HG03521 (cell line): Measurements from ENCODE around the gene PARP11.

Experiments used
- ATAC-seq: cut with Tn5 transposase; IDR thresholded peaks from one replicate; pipeline ENCODE4 v1.9.1; 2021; ENCODE audit warnings: mild to moderate bottlenecking, moderate library complexity; ENCODE audit not compliant: unreplicated experiment

PARP11 gene

GRCh38 chr12:3828888-3829287 lies 44.3 kb downstream of the PARP11 start:
- no peak for ATAC-seq

- ATAC-seq: no peak
Observed at GRCh38 chr12:3827301-3828000, 45.7 kb downstream of the PARP11 start.

- ATAC-seq: no peak
Observed at GRCh38 chr12:3821441-3821840, 51.8 kb downstream of the PARP11 start.

DNA sequence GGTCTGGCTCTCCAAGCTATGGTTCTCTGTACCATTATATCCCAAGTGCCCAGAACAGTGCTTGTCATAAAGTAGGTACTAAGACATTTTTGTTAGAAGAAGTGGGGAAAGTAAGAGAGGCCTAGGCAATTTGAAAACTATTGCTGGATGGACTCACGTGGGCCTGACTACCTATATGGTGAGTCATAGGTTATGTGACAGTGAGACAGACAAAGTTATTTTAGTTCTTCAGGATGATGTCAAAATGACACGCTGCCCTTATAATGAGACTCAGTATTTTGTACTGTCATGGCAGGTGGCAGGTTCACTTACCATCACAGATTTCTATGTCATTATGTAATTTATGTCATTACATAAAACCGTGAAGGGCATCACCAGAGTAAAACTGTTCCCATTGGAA lies 53.1 kb downstream of the PARP11 start:
- no peak for ATAC-seq

GRCh38 chr12:3816266-3816665 lies 56.9 kb downstream of the PARP11 start:
- ATAC-seq: no peak

- no peak for ATAC-seq
Observed at GRCh38 chr12:3815094-3815766, 58.0 kb downstream of the PARP11 start.

- no peak for ATAC-seq
Observed at GRCh38 chr12:3810540-3810939, 62.7 kb downstream of the PARP11 start.

GRCh38 chr12:3810016-3810370 lies 63.2 kb downstream of the PARP11 start:
- no peak for ATAC-seq

DNA sequence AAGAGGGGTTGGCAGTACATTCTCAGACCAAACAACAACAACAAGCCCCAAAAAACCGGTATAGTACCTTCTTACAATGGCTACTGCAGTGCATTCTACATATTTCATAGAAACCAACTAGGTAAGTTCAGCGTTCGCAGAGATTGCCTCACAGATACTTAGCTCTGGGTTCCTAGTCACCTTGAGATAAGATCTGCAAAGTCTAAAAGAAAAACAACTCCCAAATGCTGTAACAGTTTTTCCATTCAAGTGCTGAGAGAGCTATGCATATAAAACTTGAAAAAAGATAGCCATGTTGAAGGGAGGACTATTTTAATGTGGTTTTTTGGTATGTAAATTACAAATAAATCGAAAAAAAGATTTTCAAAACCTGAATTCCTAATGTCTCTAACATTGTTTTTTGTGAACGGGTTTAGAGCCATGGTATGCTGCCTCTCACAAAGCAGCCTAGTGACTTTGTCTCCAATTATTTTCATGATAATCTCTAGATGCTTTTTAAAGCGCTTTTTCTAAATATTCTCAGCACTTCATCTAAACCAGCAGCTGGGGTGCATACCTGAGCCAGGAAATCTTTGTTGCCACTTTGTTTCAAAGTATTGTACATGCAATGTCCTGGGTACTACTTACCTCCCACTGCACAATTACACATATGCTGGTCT lies 63.7 kb downstream of the PARP11 start:
- ATAC-seq: no peak

- no peak for ATAC-seq
Observed at GRCh38 chr12:3805077-3805476, 68.1 kb downstream of the PARP11 start.

- ATAC-seq: no peak
Observed at GRCh38 chr12:3803865-3804472, 69.2 kb downstream of the PARP11 start.

- no peak for ATAC-seq
Observed at GRCh38 chr12:3802721-3803120, 70.5 kb downstream of the PARP11 start.

- ATAC-seq: no peak
Observed at GRCh38 chr12:3797531-3798048, 75.6 kb downstream of the PARP11 start.

DNA sequence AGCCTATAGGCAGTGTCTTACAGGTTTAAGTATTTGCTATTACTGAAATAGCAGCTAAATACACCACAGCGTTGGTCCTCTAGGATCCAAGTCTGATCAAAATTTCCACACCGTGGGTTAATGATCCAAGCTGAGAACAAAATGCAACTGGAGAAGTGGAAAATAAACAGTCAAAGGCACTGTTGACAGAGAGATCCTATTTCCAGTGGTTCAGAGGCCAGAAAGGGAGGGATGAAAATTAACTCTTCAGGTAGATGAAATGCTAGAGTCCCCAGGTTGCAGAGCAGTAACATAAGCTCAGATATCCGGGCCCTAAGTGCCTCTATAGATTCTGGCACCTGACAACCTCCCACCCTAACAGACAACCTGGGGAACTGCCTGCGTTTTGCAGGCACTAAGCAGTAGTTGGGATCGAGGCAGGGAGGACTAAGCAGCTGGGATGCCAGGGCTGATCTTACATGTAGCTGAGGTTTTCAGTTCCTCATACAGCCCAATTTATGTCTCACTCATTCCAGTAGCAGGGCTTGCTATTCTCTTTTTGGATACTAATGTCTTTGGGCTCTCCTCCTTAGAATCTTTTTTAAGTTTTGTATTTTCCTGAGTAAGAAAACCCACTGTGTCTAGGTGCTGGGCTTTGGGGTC lies 77.6 kb downstream of the PARP11 start:
- ATAC-seq: no peak

DNA sequence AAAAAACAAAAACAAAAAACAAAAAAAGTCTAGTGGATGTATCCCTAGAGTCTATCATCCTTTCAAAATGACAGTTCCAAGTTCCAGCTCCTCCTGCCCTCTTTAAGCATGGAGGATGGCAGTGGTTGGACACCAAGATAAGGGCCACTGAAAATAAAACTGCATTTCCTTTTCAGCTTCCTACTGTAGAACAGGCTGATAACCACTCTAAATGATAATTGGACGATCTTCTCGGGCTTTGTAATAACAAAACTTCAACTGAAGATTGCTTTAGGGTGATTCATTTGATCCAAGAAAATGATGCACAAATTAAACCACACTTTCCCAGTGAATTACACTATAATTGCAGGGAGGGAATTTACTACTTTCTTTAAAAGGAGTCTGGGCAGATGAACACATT lies 78.1 kb downstream of the PARP11 start:
- no peak for ATAC-seq

DNA sequence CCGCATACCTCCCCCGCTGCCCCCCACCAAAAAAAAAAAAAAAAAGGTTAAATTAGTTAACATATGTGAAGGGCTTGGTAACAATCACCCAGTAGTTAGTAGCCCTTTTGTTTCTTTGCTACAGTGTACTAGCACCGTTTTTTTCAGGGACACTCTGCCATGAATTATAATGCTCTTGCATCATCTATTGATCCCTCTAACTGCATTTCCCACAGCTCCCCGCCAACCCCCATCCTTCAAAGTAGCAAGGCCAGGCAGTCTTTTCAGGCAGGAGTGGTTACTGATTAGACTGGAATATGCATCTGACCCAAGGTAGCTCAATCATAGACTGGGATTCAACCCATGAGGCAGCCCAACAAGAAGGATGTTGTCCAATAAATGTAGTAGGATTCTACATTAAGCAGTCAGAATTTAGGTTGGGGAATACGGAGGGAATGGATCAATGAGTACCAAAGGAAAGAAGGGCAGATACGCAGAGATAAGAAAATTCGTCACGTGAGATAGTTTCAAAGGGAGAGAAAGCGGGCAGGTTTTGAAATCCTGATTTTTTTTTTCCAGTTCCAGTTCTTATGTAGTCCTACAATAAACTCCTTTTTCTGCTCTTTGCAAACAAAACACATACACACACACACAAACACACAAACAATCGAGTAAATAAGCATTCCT lies 80.4 kb downstream of the PARP11 start:
- no peak for ATAC-seq

- no peak for ATAC-seq
Observed at GRCh38 chr12:3791256-3791874, 81.8 kb downstream of the PARP11 start.

- ATAC-seq: no peak
Observed at GRCh38 chr12:3790642-3791041, 82.6 kb downstream of the PARP11 start.

- ATAC-seq: no peak
Observed at GRCh38 chr12:3789838-3790237, 83.4 kb downstream of the PARP11 start.

DNA sequence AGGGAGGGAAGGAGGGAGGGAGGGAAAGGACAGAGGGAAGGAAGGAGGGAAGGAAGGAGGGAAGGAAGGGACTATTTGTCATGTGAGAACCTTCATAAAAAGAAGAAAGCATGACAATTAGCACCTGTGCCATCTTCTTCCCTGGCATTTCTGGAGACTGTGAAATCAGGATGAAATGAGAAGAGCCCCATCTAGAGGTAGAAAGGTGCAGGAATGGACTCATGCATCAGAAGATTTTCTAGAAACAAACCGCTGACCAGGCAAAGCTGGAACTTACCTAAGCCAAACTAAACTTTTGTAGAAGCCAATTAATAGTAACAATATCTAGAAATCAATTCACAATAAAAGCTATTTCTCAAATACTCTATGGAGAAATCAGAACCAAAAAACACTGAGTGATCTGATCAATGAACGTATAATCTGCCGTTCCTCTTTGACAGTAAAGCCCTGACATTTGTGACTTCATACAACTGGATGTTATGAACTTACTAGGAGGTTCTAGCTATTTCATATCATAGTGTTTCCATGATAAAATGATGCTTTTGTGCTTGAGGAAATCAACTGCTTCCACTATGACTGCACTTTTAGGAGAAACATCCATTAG lies 95.9 kb downstream of the PARP11 start:
- no peak for ATAC-seq
